ENCODE measurements around the gene UGT1A9.

Gene UGT1A9

GRCh38 chr2:233754872-233755611, 83.3 kb downstream of the UGT1A9 start:
- Histone ChIP-seq H3K9me3 (ENCODE audit: control insufficient read depth, low read length) (peaks cover 6% of the 10 kb centered on the region), H3K36me3 (ENCODE audit: control insufficient read depth, insufficient read depth, low read length) (no peaks in the 10 kb centered on the region), H3K4me3 (ENCODE audit: low read length) (no peak overlapping the region), H3K9ac (ENCODE audit: low read length) (no peak overlapping the region), H3K4me1 (ENCODE audit: control insufficient read depth, insufficient read depth, low read length) (peaks cover 5% of the 10 kb centered on the region), H3K27me3 (ENCODE audit: control insufficient read depth, insufficient read depth, low read length) (no peaks in the 10 kb centered on the region)

GRCh38 chr2:233756429-233757081, 84.9 kb downstream of the UGT1A9 start:
- no peaks in the 10 kb centered on the region for H3K9me3 ChIP-seq (ENCODE audit: control insufficient read depth, low read length)
- no peak overlapping the region for H3K9ac ChIP-seq (ENCODE audit: low read length)
- peaks cover 19% of the 10 kb centered on the region for H3K4me1 ChIP-seq (ENCODE audit: control insufficient read depth, insufficient read depth, low read length)

GRCh38 chr2:233758141-233758540, 86.4 kb downstream of the UGT1A9 start:
- Histone ChIP-seq H3K4me3 (ENCODE audit: low read length) (no peak overlapping the region), H3K9me3 (ENCODE audit: control insufficient read depth, low read length) (no peaks in the 10 kb centered on the region), H3K4me1 (ENCODE audit: control insufficient read depth, insufficient read depth, low read length) (peaks cover 29% of the 10 kb centered on the region), H3K36me3 (ENCODE audit: control insufficient read depth, insufficient read depth, low read length) (no peaks in the 10 kb centered on the region), H3K9ac (ENCODE audit: low read length) (no peak overlapping the region), H3K27me3 (ENCODE audit: control insufficient read depth, insufficient read depth, low read length) (no peaks in the 10 kb centered on the region)

More at GRCh38 chr2:233756429-233757081, 84.9 kb downstream of the UGT1A9 start:
- Histone ChIP-seq H3K36me3 (ENCODE audit: control insufficient read depth, insufficient read depth, low read length) (no peaks in the 10 kb centered on the region), H3K4me3 (ENCODE audit: low read length) (no peak overlapping the region), H3K27me3 (ENCODE audit: control insufficient read depth, insufficient read depth, low read length) (no peaks in the 10 kb centered on the region)

GRCh38 chr2:233758849-233759248, 87.2 kb downstream of the UGT1A9 start:
- H3K4me3 ChIP-seq (ENCODE audit: low read length): no peak overlapping the region
- no peaks in the 10 kb centered on the region for H3K9me3 ChIP-seq (ENCODE audit: control insufficient read depth, low read length)
- H3K27me3 ChIP-seq (ENCODE audit: control insufficient read depth, insufficient read depth, low read length): no peaks in the 10 kb centered on the region
- H3K36me3 ChIP-seq (ENCODE audit: control insufficient read depth, insufficient read depth, low read length): no peaks in the 10 kb centered on the region
- no peak overlapping the region for H3K9ac ChIP-seq (ENCODE audit: low read length)
- peaks cover 35% of the 10 kb centered on the region for H3K4me1 ChIP-seq (ENCODE audit: control insufficient read depth, insufficient read depth, low read length)

GRCh38 chr2:233760043-233760442, 88.3 kb downstream of the UGT1A9 start, which contains the start of gene UGT1A1:
Gene UGT1A1 (plus strand): TSS chr2:233760270. CDS start chr2:233760288, 18 bp downstream.
- Histone ChIP-seq H3K27me3 (ENCODE audit: control insufficient read depth, insufficient read depth, low read length) (no peaks in the 10 kb centered on the region), H3K36me3 (ENCODE audit: control insufficient read depth, insufficient read depth, low read length) (no peaks in the 10 kb centered on the region), H3K9me3 (ENCODE audit: control insufficient read depth, low read length) (no peaks in the 10 kb centered on the region), H3K4me3 (ENCODE audit: low read length) (no peak within 1 kb of the TSS), H3K4me1 (ENCODE audit: control insufficient read depth, insufficient read depth, low read length) (peaks cover 42% of the 10 kb centered on the region), H3K9ac (ENCODE audit: low read length) (peak within 1 kb of the TSS; percentile 17)

GRCh38 chr2:233761040-233761769, 89.5 kb downstream of the UGT1A9 start:
- H3K4me1 ChIP-seq (ENCODE audit: control insufficient read depth, insufficient read depth, low read length): peaks cover 43% of the 10 kb centered on the region
- no peaks in the 10 kb centered on the region for H3K36me3 ChIP-seq (ENCODE audit: control insufficient read depth, insufficient read depth, low read length)
- no peak overlapping the region for H3K9ac ChIP-seq (ENCODE audit: low read length)
- H3K27me3 ChIP-seq (ENCODE audit: control insufficient read depth, insufficient read depth, low read length): no peaks in the 10 kb centered on the region
- H3K4me3 ChIP-seq (ENCODE audit: low read length): no peak overlapping the region
- H3K9me3 ChIP-seq (ENCODE audit: control insufficient read depth, low read length): no peaks in the 10 kb centered on the region

GRCh38 chr2:233764264-233764663, 92.6 kb downstream of the UGT1A9 start:
- H3K4me3 ChIP-seq (ENCODE audit: low read length): no peak overlapping the region
- no peaks in the 10 kb centered on the region for H3K36me3 ChIP-seq (ENCODE audit: control insufficient read depth, insufficient read depth, low read length)
- peaks cover 47% of the 10 kb centered on the region for H3K4me1 ChIP-seq (ENCODE audit: control insufficient read depth, insufficient read depth, low read length)
- H3K27me3 ChIP-seq (ENCODE audit: control insufficient read depth, insufficient read depth, low read length): no peaks in the 10 kb centered on the region
- H3K9me3 ChIP-seq (ENCODE audit: control insufficient read depth, low read length): no peaks in the 10 kb centered on the region
- no peak overlapping the region for H3K9ac ChIP-seq (ENCODE audit: low read length)

DNA sequence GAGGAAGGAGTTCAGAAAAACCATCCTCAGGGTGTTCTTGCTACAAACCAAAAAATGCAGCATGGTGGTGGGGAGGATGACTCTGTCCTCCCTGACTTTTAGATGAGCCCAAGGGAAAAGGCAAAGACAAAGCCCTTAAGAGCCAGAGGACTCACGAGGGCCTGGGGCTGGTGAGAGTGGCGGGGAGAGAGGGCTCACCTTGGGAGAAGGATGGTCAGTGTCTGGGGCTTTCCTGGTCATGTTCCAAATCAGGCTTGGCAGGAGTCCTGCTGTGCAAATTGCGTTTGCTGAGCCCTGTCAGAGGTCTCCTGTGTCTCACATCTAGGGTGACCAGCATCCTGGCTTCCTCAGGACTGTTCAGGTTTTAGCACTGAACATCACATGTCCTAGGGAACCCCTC, 93.1 kb downstream of the UGT1A9 start:
- H3K4me1 ChIP-seq (ENCODE audit: control insufficient read depth, insufficient read depth, low read length): peaks cover 45% of the 10 kb centered on the region
- H3K9me3 ChIP-seq (ENCODE audit: control insufficient read depth, low read length): no peaks in the 10 kb centered on the region
- no peak overlapping the region for H3K9ac ChIP-seq (ENCODE audit: low read length)
- no peak overlapping the region for H3K4me3 ChIP-seq (ENCODE audit: low read length)
- no peaks in the 10 kb centered on the region for H3K36me3 ChIP-seq (ENCODE audit: control insufficient read depth, insufficient read depth, low read length)
- H3K27me3 ChIP-seq (ENCODE audit: control insufficient read depth, insufficient read depth, low read length): no peaks in the 10 kb centered on the region

GRCh38 chr2:233766416-233766815, 94.7 kb downstream of the UGT1A9 start:
- H3K9ac ChIP-seq (ENCODE audit: low read length): no peak overlapping the region

GRCh38 chr2:233768076-233768475, 96.4 kb downstream of the UGT1A9 start:
- Histone ChIP-seq H3K9me3 (ENCODE audit: control insufficient read depth, low read length) (no peaks in the 10 kb centered on the region), H3K4me3 (ENCODE audit: low read length) (no peak overlapping the region), H3K27me3 (ENCODE audit: control insufficient read depth, insufficient read depth, low read length) (no peaks in the 10 kb centered on the region), H3K36me3 (ENCODE audit: control insufficient read depth, insufficient read depth, low read length) (no peaks in the 10 kb centered on the region), H3K9ac (ENCODE audit: low read length) (no peak overlapping the region), H3K4me1 (ENCODE audit: control insufficient read depth, insufficient read depth, low read length) (peaks cover 19% of the 10 kb centered on the region)

More at GRCh38 chr2:233766416-233766815, 94.7 kb downstream of the UGT1A9 start:
- Histone ChIP-seq H3K27me3 (ENCODE audit: control insufficient read depth, insufficient read depth, low read length) (no peaks in the 10 kb centered on the region), H3K9me3 (ENCODE audit: control insufficient read depth, low read length) (no peaks in the 10 kb centered on the region), H3K4me3 (ENCODE audit: low read length) (no peak overlapping the region), H3K36me3 (ENCODE audit: control insufficient read depth, insufficient read depth, low read length) (no peaks in the 10 kb centered on the region), H3K4me1 (ENCODE audit: control insufficient read depth, insufficient read depth, low read length) (peaks cover 29% of the 10 kb centered on the region)

- Histone ChIP-seq H3K4me1 (ENCODE audit: control insufficient read depth, insufficient read depth, low read length) (peaks cover 10% of the 10 kb centered on the region), H3K27me3 (ENCODE audit: control insufficient read depth, insufficient read depth, low read length) (no peaks in the 10 kb centered on the region), H3K36me3 (ENCODE audit: control insufficient read depth, insufficient read depth, low read length) (no peaks in the 10 kb centered on the region), H3K4me3 (ENCODE audit: low read length) (no peak overlapping the region), H3K9me3 (ENCODE audit: control insufficient read depth, low read length) (no peaks in the 10 kb centered on the region), H3K9ac (ENCODE audit: low read length) (no peak overlapping the region)
Observed at GRCh38 chr2:233769260-233769659, 97.6 kb downstream of the UGT1A9 start.

DNA sequence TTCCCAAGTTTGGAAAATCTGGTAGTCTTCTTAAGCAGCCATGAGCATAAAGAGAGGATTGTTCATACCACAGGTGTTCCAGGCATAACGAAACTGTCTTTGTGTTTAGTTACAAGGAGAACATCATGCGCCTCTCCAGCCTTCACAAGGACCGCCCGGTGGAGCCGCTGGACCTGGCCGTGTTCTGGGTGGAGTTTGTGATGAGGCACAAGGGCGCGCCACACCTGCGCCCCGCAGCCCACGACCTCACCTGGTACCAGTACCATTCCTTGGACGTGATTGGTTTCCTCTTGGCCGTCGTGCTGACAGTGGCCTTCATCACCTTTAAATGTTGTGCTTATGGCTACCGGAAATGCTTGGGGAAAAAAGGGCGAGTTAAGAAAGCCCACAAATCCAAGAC, 100.5 kb downstream of the UGT1A9 start:
- no peaks in the 10 kb centered on the region for H3K27me3 ChIP-seq (ENCODE audit: control insufficient read depth, insufficient read depth, low read length)
- H3K9ac ChIP-seq (ENCODE audit: low read length): no peak overlapping the region
- no peak overlapping the region for H3K4me3 ChIP-seq (ENCODE audit: low read length)
- no peaks in the 10 kb centered on the region for H3K36me3 ChIP-seq (ENCODE audit: control insufficient read depth, insufficient read depth, low read length)
- no peaks in the 10 kb centered on the region for H3K9me3 ChIP-seq (ENCODE audit: control insufficient read depth, low read length)
- H3K4me1 ChIP-seq (ENCODE audit: control insufficient read depth, insufficient read depth, low read length): no peaks in the 10 kb centered on the region
